Loucy (cell line): ENCODE data around the gene PFKFB2.

Experiments
- H2AFZ ChIP-seq: fragments of 200-600 bp; sonication (generic); 2 replicates; pipeline ENCODE4 v1.6.0; 2016; ENCODE audit warnings: antibody characterized with exemption, mild to moderate bottlenecking, low read length, moderate library complexity
- H3F3A ChIP-seq: fragments of 200-600 bp; 2 replicates; pipeline ENCODE4 v1.6.0; 2016; ENCODE audit warnings: antibody characterized with exemption, low read depth, mild to moderate bottlenecking
- H3K27me3 ChIP-seq: fragments of 200-600 bp; sonication (generic); 2 replicates; pipeline ENCODE4 v1.6.1; 2014; ENCODE audit warnings: low read length, mild to moderate bottlenecking; ENCODE audit not compliant: insufficient read depth, poor library complexity, severe bottlenecking
- H3K36me3 ChIP-seq: fragments of 200-600 bp; sonication (generic); 2 replicates; pipeline ENCODE4 v1.6.1; 2016; ENCODE audit warnings: low read length; ENCODE audit not compliant: insufficient read depth
- H3K4me1 ChIP-seq: fragments of 200-600 bp; sonication (generic); 2 replicates; pipeline ENCODE4 v1.5.1; 2014; ENCODE audit warnings: low read length, mild to moderate bottlenecking; ENCODE audit not compliant: insufficient read depth, poor library complexity, severe bottlenecking
- H3K4me2 ChIP-seq: fragments of 200-600 bp; sonication (generic); 2 replicates; pipeline ENCODE4 v1.6.0; 2014; ENCODE audit warnings: antibody characterized with exemption, low read length, low read depth, mild to moderate bottlenecking; ENCODE audit not compliant: poor library complexity, severe bottlenecking
- H3K4me3 ChIP-seq: fragments of 200-600 bp; sonication (generic); 2 replicates; pipeline ENCODE4 v1.5.1; 2014; ENCODE audit warnings: low read length, mild to moderate bottlenecking, mixed read lengths; ENCODE audit not compliant: poor library complexity, severe bottlenecking
- H3K79me2 ChIP-seq: fragments of 200-600 bp; sonication (generic); 2 replicates; pipeline ENCODE4 v1.6.1; 2014; ENCODE audit warnings: low read length; ENCODE audit not compliant: insufficient read depth
- H3K9ac ChIP-seq: fragments of 200-600 bp; sonication (generic); 2 replicates; pipeline ENCODE4 v1.6.0; 2014; ENCODE audit warnings: mild to moderate bottlenecking, low read depth, low read length, moderate library complexity; ENCODE audit not compliant: poor library complexity, severe bottlenecking
- H3K9me2 ChIP-seq: fragments of 200-600 bp; sonication (generic); replicated peaks from 2 replicates; pipeline ENCODE4 v1.6.1; 2016; ENCODE audit warnings: low read depth, low read length, mixed read lengths
- H3K9me3 ChIP-seq: fragments of 200-600 bp; sonication (generic); 2 replicates; pipeline ENCODE4 v1.6.1; 2014; ENCODE audit warnings: mild to moderate bottlenecking, antibody characterized with exemption, low read length, low read depth; ENCODE audit not compliant: insufficient read depth
- H4K20me1 ChIP-seq: fragments of 200-600 bp; sonication (generic); 2 replicates; pipeline ENCODE4 v1.6.0; 2014; ENCODE audit warnings: antibody characterized with exemption, low read length, mild to moderate bottlenecking; ENCODE audit not compliant: insufficient read depth, poor library complexity, severe bottlenecking
- EZH2phosphoT487 ChIP-seq: fragments of 200-600 bp; IDR thresholded peaks from 2 replicates; pipeline ENCODE4 v1.6.1; 2018; ENCODE audit warnings: antibody characterized with exemption, mild to moderate bottlenecking, moderate library complexity, borderline replicate concordance
- TF ChIP-seq, protein P1 (sequence below): fragments of 200-600 bp; sonication (generic); conservative IDR thresholded peaks from 2 replicates; pipeline ENCODE4 v1.5.1; 2014; ENCODE audit warnings: mild to moderate bottlenecking, antibody characterized with exemption, low read length

PFKFB2 gene

DNA sequence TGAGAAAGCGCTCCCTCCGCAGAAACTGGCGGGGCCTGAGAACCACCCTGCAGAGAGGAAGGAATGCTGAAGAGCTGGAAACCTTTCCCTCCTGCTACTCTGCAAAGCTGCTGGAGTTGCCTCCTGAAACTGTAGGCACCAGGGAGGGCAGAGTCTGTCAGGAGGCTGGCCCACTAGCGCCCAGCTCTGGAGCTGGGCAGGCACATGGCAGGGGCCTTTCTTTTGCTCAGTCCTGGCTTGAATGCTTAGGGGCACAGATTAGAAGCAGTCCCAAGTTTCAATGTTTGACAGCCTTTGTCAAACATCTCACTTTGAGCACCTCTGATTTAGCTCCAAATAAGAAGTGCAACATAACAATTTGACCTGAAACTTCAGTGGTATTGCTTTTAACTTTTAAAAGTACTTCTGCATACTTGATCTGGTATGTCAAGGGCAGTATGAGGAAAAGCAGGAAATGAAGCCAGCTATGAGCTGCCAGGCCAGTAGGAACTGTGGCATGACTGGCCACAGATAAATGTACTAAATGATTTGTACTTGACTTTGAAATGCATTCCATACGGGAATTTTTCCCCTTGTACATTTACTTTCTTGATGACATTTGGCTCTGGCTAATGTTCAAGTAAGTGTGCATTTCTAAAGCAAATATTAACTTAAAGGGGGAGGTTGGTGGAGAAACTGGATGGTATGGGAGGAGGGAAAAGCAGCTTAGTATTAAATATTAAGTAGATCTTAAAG is 27.8 kb upstream of the PFKFB2 start:
- Histone ChIP-seq H3K27me3 (peaks cover 3% of the 10 kb centered on the region), H3K4me2 (no peak overlapping the region), H3K4me3 (no peak overlapping the region), H3K79me2 (no peaks in the 10 kb centered on the region), H3K9me2 (no peaks in the 10 kb centered on the region), H3K4me1 (peaks cover 3% of the 10 kb centered on the region), H3K9ac (no peak overlapping the region), H3F3A (no peaks in the 10 kb centered on the region), H4K20me1 (no peaks in the 10 kb centered on the region), H3K36me3 (no peaks in the 10 kb centered on the region), H3K9me3 (no peaks in the 10 kb centered on the region), H2AFZ (no peak overlapping the region)
- TF ChIP-seq, protein P1, sequence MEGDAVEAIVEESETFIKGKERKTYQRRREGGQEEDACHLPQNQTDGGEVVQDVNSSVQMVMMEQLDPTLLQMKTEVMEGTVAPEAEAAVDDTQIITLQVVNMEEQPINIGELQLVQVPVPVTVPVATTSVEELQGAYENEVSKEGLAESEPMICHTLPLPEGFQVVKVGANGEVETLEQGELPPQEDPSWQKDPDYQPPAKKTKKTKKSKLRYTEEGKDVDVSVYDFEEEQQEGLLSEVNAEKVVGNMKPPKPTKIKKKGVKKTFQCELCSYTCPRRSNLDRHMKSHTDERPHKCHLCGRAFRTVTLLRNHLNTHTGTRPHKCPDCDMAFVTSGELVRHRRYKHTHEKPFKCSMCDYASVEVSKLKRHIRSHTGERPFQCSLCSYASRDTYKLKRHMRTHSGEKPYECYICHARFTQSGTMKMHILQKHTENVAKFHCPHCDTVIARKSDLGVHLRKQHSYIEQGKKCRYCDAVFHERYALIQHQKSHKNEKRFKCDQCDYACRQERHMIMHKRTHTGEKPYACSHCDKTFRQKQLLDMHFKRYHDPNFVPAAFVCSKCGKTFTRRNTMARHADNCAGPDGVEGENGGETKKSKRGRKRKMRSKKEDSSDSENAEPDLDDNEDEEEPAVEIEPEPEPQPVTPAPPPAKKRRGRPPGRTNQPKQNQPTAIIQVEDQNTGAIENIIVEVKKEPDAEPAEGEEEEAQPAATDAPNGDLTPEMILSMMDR = no peak
- no peak for TF ChIP-seq EZH2phosphoT487

DNA sequence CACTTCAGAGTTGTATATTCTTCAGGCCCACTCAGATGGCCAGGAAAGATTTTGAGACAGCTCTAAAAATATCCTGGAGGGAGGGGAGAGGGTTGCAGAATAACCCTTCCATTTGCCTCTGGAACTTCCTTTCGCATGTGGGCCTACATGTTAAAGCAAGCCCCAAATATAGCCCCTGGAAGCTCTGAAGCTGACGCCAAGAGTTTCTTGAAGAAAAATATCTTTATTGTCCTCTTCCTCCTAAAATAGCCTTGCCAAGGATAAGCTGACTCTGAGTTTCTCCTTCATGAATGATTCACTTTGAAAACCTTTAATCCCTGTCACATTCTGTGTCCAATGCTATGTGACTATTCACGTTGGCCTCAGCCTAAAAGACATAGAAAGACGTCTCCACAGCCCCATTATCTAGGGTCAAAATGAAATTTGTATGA is 27.0 kb upstream of the PFKFB2 start:
- H3K79me2 ChIP-seq = no peaks in the 10 kb centered on the region
- peaks cover 10% of the 10 kb centered on the region for H3K27me3 ChIP-seq
- no peaks in the 10 kb centered on the region for H4K20me1 ChIP-seq
- no peaks in the 10 kb centered on the region for H3F3A ChIP-seq
- H3K9ac ChIP-seq = no peak overlapping the region
- no peak for TF ChIP-seq EZH2phosphoT487
- TF ChIP-seq, protein P1 = no peak
- H3K4me3 ChIP-seq = no peak overlapping the region
- no peak overlapping the region for H3K4me2 ChIP-seq
- no peaks in the 10 kb centered on the region for H3K36me3 ChIP-seq
- H3K9me2 ChIP-seq = no peaks in the 10 kb centered on the region
- H3K9me3 ChIP-seq = no peaks in the 10 kb centered on the region
- no peak overlapping the region for H2AFZ ChIP-seq
- peaks cover 3% of the 10 kb centered on the region for H3K4me1 ChIP-seq

DNA sequence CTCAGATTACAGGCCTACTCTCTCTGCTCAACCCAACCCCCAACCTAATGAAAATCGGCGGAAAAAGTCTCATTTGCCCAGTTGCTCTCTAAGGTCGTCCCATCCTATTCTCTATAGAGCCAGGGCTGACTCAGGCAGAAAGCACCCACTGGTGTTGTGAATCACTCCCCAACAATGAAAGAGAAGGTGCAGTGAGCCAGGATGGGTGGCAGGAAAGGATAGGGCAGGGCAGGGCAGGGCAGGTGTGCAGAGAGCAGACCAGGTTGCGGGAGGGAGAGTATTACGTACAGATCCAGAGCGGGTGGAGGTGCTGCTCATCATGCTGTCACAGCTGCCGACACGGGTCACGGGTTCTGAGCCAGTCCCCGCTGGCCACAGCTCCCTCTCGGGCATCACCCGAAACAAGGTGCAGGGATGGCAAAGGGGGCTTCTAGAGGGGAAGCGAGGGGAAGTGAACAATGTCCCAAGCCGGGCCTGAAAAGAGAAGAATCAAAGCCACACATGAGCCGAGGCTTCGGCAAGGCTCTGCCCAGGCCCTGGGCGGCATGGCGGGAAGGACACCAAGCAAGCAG is 25.8 kb upstream of the PFKFB2 start:
- no peaks in the 10 kb centered on the region for H3K9me3 ChIP-seq
- TF ChIP-seq, protein P1 = no peak
- TF ChIP-seq EZH2phosphoT487 = no peak
- no peak overlapping the region for H3K9ac ChIP-seq

More for the DNA sequence above, 25.8 kb upstream of the PFKFB2 start:
- Histone ChIP-seq H3K79me2 (no peaks in the 10 kb centered on the region), H3K9me2 (no peaks in the 10 kb centered on the region), H3K4me3 (no peak overlapping the region), H4K20me1 (no peaks in the 10 kb centered on the region), H3F3A (no peaks in the 10 kb centered on the region), H3K27me3 (peaks cover 10% of the 10 kb centered on the region), H3K4me2 (no peak overlapping the region), H3K4me1 (peaks cover 3% of the 10 kb centered on the region), H2AFZ (no peak overlapping the region), H3K36me3 (no peaks in the 10 kb centered on the region)
